Spinal cord (tissue), 10 donors: ENCODE results near the gene RHEB. TPM values are rescaled to one million over a fixed set of nuclear protein-coding genes. Genes with fewer than 3 reads are reported as not detected.

Experiments used
- DNase-seq, 6 donors: peaks; one replicate each; pipeline versions ENCODE4 v3.0.0 to v3.0.0-alpha.2; 2013 to 2015; ENCODE audit warnings: low spot score in 6 of 6, low read depth in 4 of 6
- H3K27ac ChIP-seq: one replicate; pipeline ENCODE4 v1.5.1; 2013; ENCODE audit warnings: low read depth, low read length, control low read depth
- H3K27me3 ChIP-seq: one replicate; pipeline ENCODE4 v1.6.1; 2013; ENCODE audit warnings: low read length; ENCODE audit not compliant: control insufficient read depth, insufficient read depth
- H3K36me3 ChIP-seq: one replicate; pipeline ENCODE4 v1.6.1; 2013; ENCODE audit warnings: low read length; ENCODE audit not compliant: control insufficient read depth, insufficient read depth
- H3K4me1 ChIP-seq: one replicate; pipeline ENCODE4 v1.6.1; 2013; ENCODE audit warnings: low read length; ENCODE audit not compliant: control insufficient read depth, insufficient read depth
- H3K4me3 ChIP-seq: one replicate; pipeline ENCODE4 v1.5.1; 2013; ENCODE audit warnings: low read depth, low read length, control low read depth
- H3K9me3 ChIP-seq: one replicate; pipeline ENCODE4 v1.6.1; 2013; ENCODE audit warnings: low read length; ENCODE audit not compliant: control insufficient read depth, insufficient read depth
- WGBS: methylation state at CpG from one replicate; pipeline ENCODE4 v1.1.5; 2013; ENCODE audit warnings: missing lambda C conversion rate; ENCODE audit not compliant: insufficient coverage; 5-methylcytosine and 5-hydroxymethylcytosine counted together
- polyA plus RNA-seq, 2 donors: library from polyadenylated mRNA; unstranded; fragments of 120-200 nt; gene quantifications; one replicate each; pipeline ENCODE4 v1.2.1, GENCODE V29; 2013; ENCODE audit not compliant: insufficient read length in 2 of 2
- total RNA-seq, 2 donors: library from RNA; depleted of rRNA in 1 of 2; stranded (reverse); fragments of 120-200 nt in 1 of 2; fragments of >200 nt in 1 of 2; gene quantifications; one replicate each; pipeline versions ENCODE4 v1.2.3 to v1.2.4, GENCODE V29; 2013 to 2014
- donor health status: healthy.

The RHEB gene
- total and polyA plus RNA-seq, 4 donors: 106 to 196 (median 151) TPM

GRCh38 chr7:151437159-151437553 lies 82.5 kb downstream of the RHEB start:
- Histone ChIP-seq H3K9me3 (no peaks in the 10 kb centered on the region), H3K36me3 (no peaks in the 10 kb centered on the region), H3K27ac (peak overlapping the region; percentile 92), H3K27me3 (peaks cover 11% of the 10 kb centered on the region), H3K4me3 (no peak overlapping the region), H3K4me1 (peaks cover 40% of the 10 kb centered on the region)
- 85% methylated on average over 13 of the region's 13 CpGs for WGBS
- DNase-seq: no peak

DNA sequence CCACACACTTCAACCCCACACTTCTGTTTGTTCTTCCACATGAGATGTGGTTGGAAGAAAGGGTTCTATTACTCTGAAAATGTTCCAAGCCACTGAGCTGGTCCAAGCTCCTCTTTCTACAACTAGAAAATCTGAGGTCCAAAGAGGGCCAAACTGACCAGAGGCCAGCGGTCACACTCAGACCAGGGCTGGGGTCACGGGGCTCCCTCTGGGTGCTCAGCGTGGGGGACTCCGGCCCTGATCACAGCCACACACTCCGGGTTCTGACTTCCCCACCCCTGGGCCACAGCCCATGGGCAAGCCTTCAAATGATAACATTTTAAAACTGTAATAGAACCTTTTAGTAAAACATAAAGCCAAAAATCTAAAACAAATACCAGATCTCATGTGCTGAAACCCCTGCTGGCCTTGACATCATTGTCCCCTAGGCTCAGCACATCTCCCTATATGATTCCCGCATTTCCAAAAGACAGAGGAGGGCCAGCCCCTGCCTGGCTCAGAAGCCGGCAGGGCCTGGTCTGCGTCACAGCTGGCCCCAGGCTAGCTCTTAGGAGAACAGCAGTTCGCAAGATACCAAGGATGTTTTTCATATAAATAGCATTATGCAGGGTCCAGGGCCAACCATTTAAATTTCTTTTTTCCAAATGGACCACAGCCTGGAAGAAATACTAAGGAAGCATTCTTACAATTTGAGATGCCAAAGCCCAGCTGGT lies 83.1 kb downstream of the RHEB start:
- 87% methylated on average over 7 of the region's 9 CpGs for WGBS
- peak overlapping the region; percentile 92 for H3K27ac ChIP-seq
- peaks cover 11% of the 10 kb centered on the region for H3K27me3 ChIP-seq
- no peaks in the 10 kb centered on the region for H3K9me3 ChIP-seq
- H3K36me3 ChIP-seq: no peaks in the 10 kb centered on the region
- peak in 1 of 6 donors; percentile 60 for DNase-seq
- H3K4me3 ChIP-seq: no peak overlapping the region
- peaks cover 40% of the 10 kb centered on the region for H3K4me1 ChIP-seq

GRCh38 chr7:151435971-151436370 lies 83.7 kb downstream of the RHEB start:
- DNase-seq: no peak
- Histone ChIP-seq H3K27me3 (peaks cover 11% of the 10 kb centered on the region), H3K9me3 (no peaks in the 10 kb centered on the region), H3K27ac (peak overlapping the region; percentile 92), H3K4me1 (peaks cover 39% of the 10 kb centered on the region), H3K4me3 (no peak overlapping the region), H3K36me3 (no peaks in the 10 kb centered on the region)
- WGBS: 86% methylated on average over 10 of the region's 15 CpGs

GRCh38 chr7:151435103-151435916 lies 84.4 kb downstream of the RHEB start:
- Histone ChIP-seq H3K4me1 (peaks cover 38% of the 10 kb centered on the region), H3K27me3 (peaks cover 10% of the 10 kb centered on the region), H3K27ac (peak overlapping the region; percentile 92), H3K4me3 (no peak overlapping the region), H3K9me3 (no peaks in the 10 kb centered on the region), H3K36me3 (no peaks in the 10 kb centered on the region)
- 77% methylated on average over 15 of the region's 20 CpGs for WGBS
- DNase-seq: no peak

DNA sequence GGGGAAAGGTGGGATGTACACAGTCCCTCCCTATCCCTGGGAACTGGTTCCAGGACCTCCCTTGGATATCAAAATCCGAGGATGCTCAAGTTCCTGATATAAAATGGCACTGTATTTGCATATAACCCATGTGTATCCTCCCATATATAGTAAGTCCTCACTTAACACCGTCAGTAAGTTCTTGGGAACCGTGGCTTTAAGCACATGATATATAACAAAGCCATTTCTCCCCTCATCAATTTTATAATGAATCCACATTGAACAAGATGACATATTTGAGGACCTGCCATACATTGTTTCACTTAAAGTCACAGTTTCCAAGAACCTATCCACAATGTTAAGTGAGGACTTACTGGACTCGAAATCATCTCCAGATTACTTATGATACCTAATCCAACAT lies 85.1 kb downstream of the RHEB start:
- no peak overlapping the region for H3K4me3 ChIP-seq
- H3K9me3 ChIP-seq: no peaks in the 10 kb centered on the region
- H3K4me1 ChIP-seq: peaks cover 38% of the 10 kb centered on the region
- DNase-seq: no peak
- H3K36me3 ChIP-seq: no peaks in the 10 kb centered on the region
- H3K27ac ChIP-seq: no peak overlapping the region
- 93% methylated on average over 3 of the region's 4 CpGs for WGBS
- H3K27me3 ChIP-seq: peaks cover 8% of the 10 kb centered on the region

DNA sequence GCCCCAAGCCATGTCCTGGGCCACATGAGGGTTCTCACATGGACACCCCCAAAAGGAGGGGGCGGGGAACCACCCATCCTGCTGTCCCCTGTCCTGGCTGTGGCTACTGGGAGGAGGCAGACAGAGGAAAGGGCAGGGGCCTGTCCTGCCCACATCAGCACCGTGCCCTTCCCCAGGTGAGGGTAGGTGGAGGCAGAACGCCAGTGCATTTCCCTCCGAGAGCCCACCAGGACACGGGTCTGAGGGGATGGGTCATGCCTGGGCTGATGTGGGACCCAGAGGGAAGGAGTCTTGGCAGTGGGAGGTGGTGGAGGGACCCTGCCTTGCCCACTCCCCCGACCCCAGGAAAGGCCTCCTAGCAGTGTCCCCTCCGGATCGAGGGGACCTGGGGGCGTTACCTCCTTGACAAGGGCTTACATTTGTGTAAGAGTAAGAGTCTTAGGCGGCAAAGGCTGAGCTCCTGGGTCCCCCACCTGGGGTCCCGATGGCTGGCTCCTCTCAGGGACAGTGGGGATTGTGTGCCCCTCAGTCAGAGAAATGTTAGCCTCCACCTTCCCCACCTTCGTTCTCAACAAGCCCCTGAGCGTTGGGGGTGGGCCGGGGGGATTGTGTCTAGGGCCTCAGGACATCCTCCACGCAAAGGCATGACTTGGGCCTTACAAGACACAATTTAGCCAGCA lies 85.8 kb downstream of the RHEB start:
- DNase-seq: no peak
- H3K4me1 ChIP-seq: peaks cover 39% of the 10 kb centered on the region
- H3K27me3 ChIP-seq: peaks cover under 1% of the 10 kb centered on the region
- no peaks in the 10 kb centered on the region for H3K9me3 ChIP-seq
- H3K4me3 ChIP-seq: no peak overlapping the region
- 92% methylated on average over 12 of the region's 15 CpGs for WGBS
- H3K27ac ChIP-seq: no peak overlapping the region
- no peaks in the 10 kb centered on the region for H3K36me3 ChIP-seq

- WGBS: 85% methylated on average over 10 of the region's 14 CpGs
- Histone ChIP-seq H3K27me3 (no peaks in the 10 kb centered on the region), H3K9me3 (no peaks in the 10 kb centered on the region), H3K27ac (no peak overlapping the region), H3K4me1 (peaks cover 49% of the 10 kb centered on the region), H3K4me3 (no peak overlapping the region), H3K36me3 (no peaks in the 10 kb centered on the region)
- no peak for DNase-seq
Measured at GRCh38 chr7:151432658-151433521, 86.8 kb downstream of the RHEB start.

DNA sequence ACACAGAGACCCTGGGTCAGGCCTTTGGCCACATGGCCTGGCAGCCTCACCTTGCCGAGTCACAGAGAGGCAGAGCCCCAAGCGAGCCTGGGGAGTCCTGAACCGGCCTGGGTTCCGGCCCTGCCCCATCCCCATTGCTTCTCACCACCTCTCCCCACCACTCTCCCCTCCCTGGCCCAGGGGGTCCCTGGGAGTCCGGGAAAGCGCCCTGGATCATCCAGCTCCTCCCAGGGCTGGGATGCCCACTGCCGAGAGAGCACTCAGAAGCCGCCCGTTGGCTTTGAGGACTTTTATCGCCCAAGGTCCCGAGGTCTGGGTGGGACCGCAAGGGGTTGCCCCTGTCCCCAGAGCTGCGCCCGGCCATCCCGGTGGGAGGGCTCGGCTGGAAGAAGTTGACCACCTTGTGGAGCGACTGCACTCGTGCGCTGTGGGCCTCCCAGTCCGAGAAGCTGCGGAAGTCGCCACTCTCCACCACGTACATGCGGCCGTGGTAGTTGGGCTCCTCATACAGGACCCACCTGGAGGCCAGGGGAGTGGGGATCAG lies 87.9 kb downstream of the RHEB start:
- H3K4me3 ChIP-seq: no peak overlapping the region
- no peak overlapping the region for H3K27ac ChIP-seq
- no peak for DNase-seq
- peaks cover 59% of the 10 kb centered on the region for H3K4me1 ChIP-seq
- no peaks in the 10 kb centered on the region for H3K9me3 ChIP-seq
- WGBS: 94% methylated on average over 25 of the region's 25 CpGs
- H3K27me3 ChIP-seq: no peaks in the 10 kb centered on the region
- no peaks in the 10 kb centered on the region for H3K36me3 ChIP-seq

DNA sequence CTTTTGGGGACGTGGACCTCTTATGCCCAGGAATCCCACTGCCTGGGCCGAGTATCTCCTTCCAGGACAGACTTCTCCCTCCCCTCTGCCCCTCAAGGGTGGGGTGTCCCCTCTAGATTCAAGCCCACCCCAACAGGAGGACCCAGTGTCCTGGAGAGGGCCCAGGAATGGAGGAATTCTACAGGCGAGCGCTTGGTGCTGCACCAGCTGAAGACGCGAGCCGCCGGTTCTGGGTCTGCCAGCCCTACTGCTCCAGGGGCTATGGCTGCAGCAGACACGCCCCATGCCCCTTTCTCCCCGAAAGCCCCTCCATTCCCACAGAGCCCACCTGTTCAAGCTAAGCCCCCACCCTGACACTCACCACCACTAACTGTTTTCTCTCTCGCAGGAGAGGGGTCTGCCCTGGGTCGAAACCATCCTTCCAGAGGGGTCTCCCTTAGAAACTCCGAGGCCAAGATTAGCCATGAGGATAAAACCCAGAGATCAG lies 88.4 kb downstream of the RHEB start:
- H3K4me3 ChIP-seq: no peak overlapping the region
- no peak overlapping the region for H3K27ac ChIP-seq
- H3K9me3 ChIP-seq: no peaks in the 10 kb centered on the region
- WGBS: 97% methylated on average over 11 of the region's 13 CpGs
- peaks cover 58% of the 10 kb centered on the region for H3K4me1 ChIP-seq
- H3K27me3 ChIP-seq: no peaks in the 10 kb centered on the region
- no peak for DNase-seq
- H3K36me3 ChIP-seq: no peaks in the 10 kb centered on the region
